K562 (cell line): ENCODE measurements around the gene ADRA2B. TPM values are rescaled to one million over a fixed set of nuclear protein-coding genes. Genes with fewer than 3 reads are reported as not detected.

Experiments used
- ATAC-seq: fragments of 200-7000 bp; cut with Tn5 transposase; 3 replicates; pipeline ENCODE4 v1.9.1; 2020; ENCODE audit warnings: moderate library complexity
- BruUV-seq: library from RNA; stranded (reverse); fragments of 400-500 nt; replicated peaks from 2 replicates; lab custom pipeline; 2021; lab: Mats Ljungman, UMichigan
- CTCF ChIA-PET: fragments of 300-600 bp; formaldehyde crosslinking; extraction: SDS; loops from one replicate; lab custom pipeline; 2021; ENCODE audit warnings: low intra/inter-chr PET ratio; lab: Yijun Ruan, JAX
- POLR2A ChIA-PET: fragments of 300-600, 350-650 bp; sonication (Branson Sonifier 250); formaldehyde crosslinking; extraction: SDS; loops from one replicate; lab custom pipeline; 2021; ENCODE audit warnings: antibody characterized with exemption, inconsistent platforms; lab: Yijun Ruan, JAX
- DNase-seq, 4 experiments: peaks; one replicate each; pipeline versions ENCODE4 v3.0.0 to v3.0.0-alpha.2; 2011 to 2018; ENCODE audit warnings: low spot score in 3 of 4, mixed read lengths in 3 of 4; ENCODE audit errors: extremely low read depth in 1 of 4
- FAIRE-seq: peaks from 2 replicates; lab custom pipeline; 2011; peaks lifted over from hg19 to GRCh38; lab: Jason Lieb, UNC
- H2AFZ ChIP-seq: 2 replicates; pipeline ENCODE4 v1.6.0; 2011; ENCODE audit warnings: low read depth, low read length, control low read depth, inconsistent platforms
- H3K27ac ChIP-seq: fragments of 200-600 bp; 3 replicates; pipeline ENCODE4 v1.8.0; 2011; ENCODE audit warnings: low read depth, mild to moderate bottlenecking, control low read depth, inconsistent platforms, low read length, moderate library complexity, mixed read lengths; ENCODE audit errors: extremely low read depth
- H3K27me3 ChIP-seq, 2 experiments: fragments of 300-600 bp in 1 of 2; 2 replicates in 1 of 2; 3 replicates in 1 of 2; pipeline versions ENCODE4 v1.6.0 to v1.8.0; 2011; ENCODE audit warnings: inconsistent platforms in 2 of 2, low read length in 2 of 2, mild to moderate bottlenecking in 1 of 2, mixed read lengths in 1 of 2, moderate library complexity in 1 of 2; ENCODE audit not compliant: control insufficient read depth in 2 of 2, insufficient read depth in 2 of 2
- H3K36me3 ChIP-seq: fragments of 300-600 bp; 3 replicates; pipeline ENCODE4 v1.8.0; 2011; ENCODE audit warnings: mild to moderate bottlenecking, low read length, inconsistent platforms; ENCODE audit not compliant: control insufficient read depth, insufficient read depth
- H3K4me1 ChIP-seq, 2 experiments: fragments of 200-600 bp in 1 of 2; replicated peaks in 1 of 2; 2 replicates in 1 of 2; 3 replicates in 1 of 2; pipeline versions ENCODE4 v1.5.1 to v1.8.0; 2011; ENCODE audit warnings: inconsistent platforms in 2 of 2, low read length in 2 of 2, mild to moderate bottlenecking in 1 of 2, mixed read lengths in 1 of 2, moderate library complexity in 1 of 2; ENCODE audit not compliant: control insufficient read depth in 2 of 2, insufficient read depth in 2 of 2
- H3K4me2 ChIP-seq: 2 replicates; pipeline ENCODE4 v1.6.1; 2011; ENCODE audit warnings: low read length, control low read depth, inconsistent platforms, mixed read lengths; ENCODE audit not compliant: insufficient read depth
- H3K4me3 ChIP-seq: fragments of 200-600 bp; sonication (generic), shearing (Covaris generic); 2 replicates; pipeline ENCODE4 v1.5.1; 2016; ENCODE audit warnings: control low read depth, inconsistent platforms
- H3K79me2 ChIP-seq: fragments of 200-600 bp; 3 replicates; pipeline ENCODE4 v1.8.0; 2011; ENCODE audit warnings: low read length, inconsistent platforms; ENCODE audit not compliant: control insufficient read depth, insufficient read depth
- H3K9ac ChIP-seq, 2 experiments: 2 replicates each; pipeline versions ENCODE4 v1.6.0 to v1.6.1; 2011; ENCODE audit warnings: low read depth in 2 of 2, low read length in 2 of 2, control low read depth in 1 of 2, inconsistent platforms in 1 of 2, mild to moderate bottlenecking in 1 of 2, mixed read lengths in 1 of 2; ENCODE audit not compliant: insufficient read depth in 1 of 2
- H3K9me1 ChIP-seq: one replicate; pipeline ENCODE4 v1.6.0; 2011; ENCODE audit warnings: inconsistent platforms, mild to moderate bottlenecking, low read length, moderate library complexity; ENCODE audit not compliant: control insufficient read depth, insufficient read depth
- H3K9me3 ChIP-seq: replicated peaks from 2 replicates; pipeline ENCODE4 v1.5.1; 2011; ENCODE audit warnings: low read depth, low read length, inconsistent platforms; ENCODE audit not compliant: control insufficient read depth, insufficient read depth
- H4K20me1 ChIP-seq: replicated peaks from 2 replicates; pipeline ENCODE4 v1.6.1; 2011; ENCODE audit warnings: low read length, inconsistent platforms, mixed read lengths; ENCODE audit not compliant: control insufficient read depth, insufficient read depth
- BCOR ChIP-seq: fragments of 450-650 bp; IDR thresholded peaks from 2 replicates; pipeline ENCODE4 v1.6.1; 2016
- ETS2 ChIP-seq: IDR thresholded peaks from 2 replicates; pipeline ENCODE4 v1.6.1; 2016; ENCODE audit warnings: borderline replicate concordance, missing genetic modification characterization, mild to moderate bottlenecking, moderate library complexity, missing compliant biosample characterization; ENCODE audit not compliant: poor library complexity, severe bottlenecking
- HNRNPK ChIP-seq: fragments of 200-400 bp; formaldehyde crosslinking; IDR thresholded peaks from one replicate; pipeline ENCODE4 v1.6.1; 2018; ENCODE audit warnings: mild to moderate bottlenecking, low read depth, low read length; ENCODE audit not compliant: poor library complexity, severe bottlenecking
- MYBL2 ChIP-seq, 2 experiments: fragments of 450-650 bp in 1 of 2; sonication (generic) in 1 of 2; formaldehyde crosslinking in 1 of 2; IDR thresholded peaks; 2 replicates each; pipeline versions ENCODE4 v1.6.1 to v1.8.1; 2017 to 2022; ENCODE audit warnings: borderline replicate concordance in 1 of 2, inconsistent platforms in 1 of 2, low read depth in 1 of 2, mild to moderate bottlenecking in 1 of 2, missing genetic modification reagents in 1 of 2, moderate library complexity in 1 of 2
- NUFIP1 ChIP-seq: fragments of 450-650 bp; IDR thresholded peaks from 2 replicates; pipeline ENCODE4 v1.6.1; 2018; ENCODE audit not compliant: partially characterized antibody
- PPARD ChIP-seq: fragments of 250-450 bp; sonication (Bioruptor Pico); IDR thresholded peaks from 2 replicates; pipeline ENCODE4 v1.8.0; 2022; ENCODE audit warnings: inconsistent platforms, mild to moderate bottlenecking, moderate library complexity
- RBM25 ChIP-seq: fragments of 200-400 bp; formaldehyde crosslinking; IDR thresholded peaks from 2 replicates; pipeline ENCODE4 v1.6.1; 2018; ENCODE audit warnings: low read length, low read depth, moderate library complexity; ENCODE audit not compliant: severe bottlenecking
- SPI1 ChIP-seq: IDR thresholded peaks from 2 replicates; pipeline ENCODE4 v1.6.1; 2011; ENCODE audit warnings: low read depth, low read length, control low read depth, borderline replicate concordance
- ZFP36 ChIP-seq: fragments of 150-350 bp; IDR thresholded peaks from 2 replicates; pipeline ENCODE4 v1.6.1; 2018; ENCODE audit warnings: low read length, low read depth; ENCODE audit not compliant: partially characterized antibody
- WGBS: fragments of 100-300 bp; shearing (Covaris generic); methylation state at CpG from one replicate; pipeline ENCODE4 v1.1.6; 2016; ENCODE audit warnings: low coverage, mixed read lengths; ENCODE audit not compliant: insufficient coverage; ENCODE audit errors: missing lambda C conversion rate; 5-methylcytosine and 5-hydroxymethylcytosine counted together
- in situ Hi-C: fragments of 300-500 bp; cut with MboI; formaldehyde crosslinking; loops from 4 replicates; pipeline ENCODE4 v1.15.0; 2018; ENCODE audit warnings: inconsistent platforms, mixed read lengths
- intact Hi-C: fragments of 100-400 bp; cut with micrococcal nuclease; formaldehyde crosslinking; loops from 2 replicates; pipeline ENCODE4 v1.14.2; 2022
- polyA plus RNA-seq, 8 experiments: library from polyadenylated mRNA; depleted of rRNA in 4 of 8; stranded (reverse) in 5 of 8; unstranded in 3 of 8; fragments of >200 nt; fragmentation: Nextera tagmentation in 2 of 8; fragmentation: Illumina TruSeq in 1 of 8; extraction: Ambion mirVana in 2 of 8; extraction: Trizol in 1 of 8; gene quantifications; 2 replicates each; pipeline versions ENCODE4 v1.2.1 to v1.2.3, GENCODE V29; 2011 to 2014; ENCODE audit warnings: inconsistent platforms in 1 of 8, missing spikeins in 1 of 8
- total RNA-seq, 7 experiments: library from RNA; depleted of rRNA in 6 of 7; stranded (reverse); fragments of >200 nt in 6 of 7; fragmentation: Illumina TruSeq in 2 of 7; extraction: Trizol in 2 of 7; gene quantifications; 2 replicates each; pipeline versions ENCODE4 v1.2.1 to v1.2.3, GENCODE V29; 2011 to 2021; ENCODE audit warnings: low replicate concordance in 1 of 7

The ADRA2B gene
- total and polyA plus RNA-seq, 9 of the 15 experiments (the other 6 are each of a cell fraction or from before 2014, with no cell fraction given) = not detected

GRCh38 chr2:96099861-96100798, 16.2 kb downstream of the ADRA2B start:
- FAIRE-seq = no peak
- 7% methylated on average over 5 of the region's 12 CpGs for WGBS
- POLR2A ChIA-PET = interaction anchor here (0.5 to 1.6 kb wide), 2 partner anchors 9 to 42 kb away, joined by 3 to 6 read pairs; no protein-coding TSS in a partner anchor
- CTCF ChIA-PET = no interaction called here
- no peak for DNase-seq
- Histone ChIP-seq H3K9me1 (no peaks in the 10 kb centered on the region), H3K36me3 (no peaks in the 10 kb centered on the region), H3K27ac (no peak overlapping the region), H3K4me2 (no peak overlapping the region), H3K4me1 (peaks cover 4 to 10% of the 10 kb centered on the region in 2 experiments; a peak in 3 of 5 replicates), H3K79me2 (no peaks in the 10 kb centered on the region), H4K20me1 (peaks cover 3% of the 10 kb centered on the region; the same call in 1 of the 2 replicates), H3K27me3 (peaks cover 0 to 26% of the 10 kb centered on the region in 2 experiments; a peak in 3 of 5 replicates), H3K4me3 (no peak overlapping the region), H3K9ac (no peak overlapping the region), H3K9me3 (no peaks in the 10 kb centered on the region), H2AFZ (no peak overlapping the region)
- TF ChIP-seq MYBL2 (IDR thresholded peaks at IDR 0.05; ENCODE audit: low read depth) (no peak), MYBL2 (CRISPR knock-in tag; IDR thresholded peaks at IDR 0.05; ENCODE audit: borderline replicate concordance) (no peak), HNRNPK (peak; percentile 64), ETS2 (tag) (no peak), RBM25 (peak; percentile 88), NUFIP1 (no peak), PPARD (no peak), ZFP36 (peak; percentile 77), SPI1 (peak; percentile 31; the same call in 1 of the 2 replicates), BCOR (peak; percentile 31; the same call in 1 of the 2 replicates)
- in situ Hi-C loops = loop anchor here (25.0 kb wide), 1 partner anchor 313 kb away; no protein-coding TSS in a partner anchor
- intact Hi-C loops = no loop called here
- BruUV-seq = no TSS peak
- no peak; the same call in 1 of the 3 replicates for ATAC-seq
